ENCODE measurements around the gene MRPL43. TPM values are rescaled to one million over a fixed set of nuclear protein-coding genes. Genes with fewer than 3 reads are reported as not detected.

Gene MRPL43
- total and polyA plus RNA-seq, 2 donors: 55.0 to 95.1 TPM

DNA sequence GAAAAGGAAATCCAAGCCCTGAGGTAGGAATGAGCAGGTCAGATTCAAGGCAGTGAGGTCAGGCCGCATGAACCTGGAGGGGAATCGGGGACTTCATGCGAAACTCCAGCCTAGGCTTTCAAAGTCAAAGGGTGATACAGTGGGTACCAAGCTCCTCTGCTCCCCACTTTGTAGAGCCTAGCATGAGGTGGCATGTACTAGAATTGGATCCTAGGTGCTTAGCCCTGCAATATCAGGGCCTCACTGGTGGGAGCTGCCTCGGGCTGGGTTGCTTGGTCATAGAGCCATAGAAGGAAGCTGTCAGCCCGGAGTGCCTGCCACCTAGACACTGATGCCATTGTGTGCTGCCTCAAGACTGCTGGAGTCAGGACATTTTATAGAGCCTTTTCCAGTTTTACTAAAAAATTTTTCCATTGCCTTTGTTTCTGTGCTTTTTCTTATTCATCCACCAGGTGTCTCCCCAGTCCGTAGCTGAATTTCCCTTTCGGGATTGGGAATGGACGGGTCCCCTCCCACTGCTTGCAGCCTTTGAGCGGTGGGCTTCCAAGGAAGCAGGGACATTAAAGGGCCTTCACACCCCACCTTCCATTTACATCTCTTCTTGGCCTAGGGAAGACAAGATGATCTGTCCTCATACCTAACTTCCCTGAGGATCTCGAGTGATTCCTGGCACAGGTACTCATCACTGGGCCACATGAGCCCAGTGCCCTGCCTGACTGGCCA is 6.8 kb upstream of the MRPL43 start:
- peaks cover 0 to 1% of the 10 kb centered on the region in 2 donors for H3K9me3 ChIP-seq (ENCODE audit: control insufficient read depth in 2 of 2, insufficient read depth in 1 of 2, low read length in 1 of 2)
- 91% methylated on average over 10 of the region's 10 CpGs for WGBS
- H3K4me3 ChIP-seq (ENCODE audit: low read length in 2 of 2): no peak overlapping the region
- no peak overlapping the region for H3K27ac ChIP-seq (ENCODE audit: low read depth in 1 of 2, low read length in 1 of 2)
- no peak for DNase-seq (ENCODE audit: low read depth in 6 of 9, low spot score in 9 of 9)
- peaks cover 0 to under 1% of the 10 kb centered on the region in 2 donors for H3K27me3 ChIP-seq (ENCODE audit: control insufficient read depth in 2 of 2, insufficient read depth in 1 of 2, low read length in 1 of 2)
- peaks cover 24 to 35% of the 10 kb centered on the region in 2 donors for H3K36me3 ChIP-seq (ENCODE audit: control insufficient read depth in 2 of 2, insufficient read depth in 2 of 2, low read length in 1 of 2)
- peaks cover 17 to 23% of the 10 kb centered on the region in 2 donors for H3K4me1 ChIP-seq (ENCODE audit: control insufficient read depth in 2 of 2, insufficient read depth in 2 of 2, low read length in 2 of 2)

DNA sequence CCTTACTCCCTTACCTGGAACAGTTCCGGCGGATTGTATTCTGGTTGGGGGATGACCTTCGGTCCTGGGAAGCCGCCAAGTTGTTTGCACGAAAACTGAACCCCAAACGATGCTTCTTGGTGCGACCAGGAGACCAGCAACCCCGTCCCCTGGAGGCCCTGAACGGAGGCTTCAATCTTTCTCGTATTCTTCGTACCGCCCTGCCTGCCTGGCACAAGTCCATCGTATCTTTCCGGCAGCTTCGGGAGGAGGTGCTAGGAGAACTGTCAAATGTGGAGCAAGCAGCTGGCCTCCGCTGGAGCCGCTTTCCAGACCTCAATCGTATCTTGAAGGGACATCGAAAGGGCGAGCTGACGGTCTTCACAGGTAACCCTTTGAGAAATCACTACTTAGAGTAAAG is 1.8 kb upstream of the MRPL43 start:
- Histone ChIP-seq H3K36me3 (ENCODE audit: control insufficient read depth in 2 of 2, insufficient read depth in 2 of 2, low read length in 1 of 2) (peaks cover 27 to 37% of the 10 kb centered on the region in 2 donors), H3K4me3 (ENCODE audit: low read length in 2 of 2) (no peak overlapping the region), H3K9me3 (ENCODE audit: control insufficient read depth in 2 of 2, insufficient read depth in 1 of 2, low read length in 1 of 2) (peaks cover 0 to 6% of the 10 kb centered on the region in 2 donors), H3K27ac (ENCODE audit: low read depth in 1 of 2, low read length in 1 of 2) (no peak overlapping the region), H3K4me1 (ENCODE audit: control insufficient read depth in 2 of 2, insufficient read depth in 2 of 2, low read length in 2 of 2) (peaks cover 10 to 22% of the 10 kb centered on the region in 2 donors), H3K27me3 (ENCODE audit: control insufficient read depth in 2 of 2, insufficient read depth in 1 of 2, low read length in 1 of 2) (peaks cover 0 to 2% of the 10 kb centered on the region in 2 donors)
- WGBS: 94% methylated on average over 21 of the region's 21 CpGs
- DNase-seq (ENCODE audit: low read depth in 6 of 9, low spot score in 9 of 9): no peak

- H3K36me3 ChIP-seq (ENCODE audit: control insufficient read depth in 2 of 2, insufficient read depth in 2 of 2, low read length in 1 of 2): peaks cover 30 to 34% of the 10 kb centered on the region in 2 donors
- no peak overlapping the region for H3K27ac ChIP-seq (ENCODE audit: low read depth in 1 of 2, low read length in 1 of 2)
- DNase-seq (ENCODE audit: low read depth in 6 of 9, low spot score in 9 of 9): no peak
- 80% methylated on average over 10 of the region's 10 CpGs for WGBS
- peaks cover 0 to 6% of the 10 kb centered on the region in 2 donors for H3K9me3 ChIP-seq (ENCODE audit: control insufficient read depth in 2 of 2, insufficient read depth in 1 of 2, low read length in 1 of 2)
- H3K4me1 ChIP-seq (ENCODE audit: control insufficient read depth in 2 of 2, insufficient read depth in 2 of 2, low read length in 2 of 2): peaks cover 10 to 22% of the 10 kb centered on the region in 2 donors
- peaks cover 0 to 2% of the 10 kb centered on the region in 2 donors for H3K27me3 ChIP-seq (ENCODE audit: control insufficient read depth in 2 of 2, insufficient read depth in 1 of 2, low read length in 1 of 2)
- H3K4me3 ChIP-seq (ENCODE audit: low read length in 2 of 2): peak overlapping the region; percentile 61 to 98
Measured at GRCh38 chr10:100988166-100988565, 869 bp upstream of the MRPL43 start.

DNA sequence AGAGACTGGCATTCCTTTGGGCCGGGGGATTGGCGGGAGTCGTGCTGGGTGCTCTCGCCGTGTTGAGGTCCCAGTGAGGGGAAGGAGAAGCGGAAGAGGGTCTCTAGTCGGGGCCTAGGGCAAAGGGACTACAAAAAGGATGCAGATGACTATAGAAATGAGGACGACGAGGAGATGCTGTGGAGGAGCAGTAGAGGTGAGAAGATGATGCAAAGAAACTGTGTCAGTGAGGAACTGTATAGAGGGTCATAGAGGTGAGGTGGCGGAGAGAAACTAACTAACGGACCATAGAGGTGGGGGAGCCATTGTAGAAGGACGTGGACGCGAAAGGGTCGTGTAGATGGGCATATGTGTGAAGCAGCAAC is 370 bp upstream of the MRPL43 start:
- no peak for DNase-seq (ENCODE audit: low read depth in 6 of 9, low spot score in 9 of 9)
- Histone ChIP-seq H3K4me1 (ENCODE audit: control insufficient read depth in 2 of 2, insufficient read depth in 2 of 2, low read length in 2 of 2) (peaks cover 10 to 22% of the 10 kb centered on the region in 2 donors), H3K36me3 (ENCODE audit: control insufficient read depth in 2 of 2, insufficient read depth in 2 of 2, low read length in 1 of 2) (peaks cover 29 to 34% of the 10 kb centered on the region in 2 donors), H3K27me3 (ENCODE audit: control insufficient read depth in 2 of 2, insufficient read depth in 1 of 2, low read length in 1 of 2) (peaks cover 0 to 2% of the 10 kb centered on the region in 2 donors), H3K9me3 (ENCODE audit: control insufficient read depth in 2 of 2, insufficient read depth in 1 of 2, low read length in 1 of 2) (peaks cover 0 to 6% of the 10 kb centered on the region in 2 donors), H3K27ac (ENCODE audit: low read depth in 1 of 2, low read length in 1 of 2) (peak overlapping the region in 1 of 2 donors; percentile 88), H3K4me3 (ENCODE audit: low read length in 2 of 2) (peak overlapping the region; percentile 61 to 98)
- WGBS: 3% methylated on average over 15 of the region's 15 CpGs

GRCh38 chr10:100986623-100986951 is 710 bp downstream of the MRPL43 start:
- Histone ChIP-seq H3K36me3 (ENCODE audit: control insufficient read depth in 2 of 2, insufficient read depth in 2 of 2, low read length in 1 of 2) (peaks cover 29 to 36% of the 10 kb centered on the region in 2 donors), H3K4me3 (ENCODE audit: low read length in 2 of 2) (peak overlapping the region; percentile 61 to 98), H3K9me3 (ENCODE audit: control insufficient read depth in 2 of 2, insufficient read depth in 1 of 2, low read length in 1 of 2) (peaks cover 0 to 6% of the 10 kb centered on the region in 2 donors), H3K27me3 (ENCODE audit: control insufficient read depth in 2 of 2, insufficient read depth in 1 of 2, low read length in 1 of 2) (peaks cover 0 to 2% of the 10 kb centered on the region in 2 donors), H3K27ac (ENCODE audit: low read depth in 1 of 2, low read length in 1 of 2) (no peak overlapping the region), H3K4me1 (ENCODE audit: control insufficient read depth in 2 of 2, insufficient read depth in 2 of 2, low read length in 2 of 2) (peaks cover 10 to 22% of the 10 kb centered on the region in 2 donors)
- DNase-seq (ENCODE audit: low read depth in 6 of 9, low spot score in 9 of 9): no peak
- 34% methylated on average over 17 of the region's 17 CpGs for WGBS

DNA sequence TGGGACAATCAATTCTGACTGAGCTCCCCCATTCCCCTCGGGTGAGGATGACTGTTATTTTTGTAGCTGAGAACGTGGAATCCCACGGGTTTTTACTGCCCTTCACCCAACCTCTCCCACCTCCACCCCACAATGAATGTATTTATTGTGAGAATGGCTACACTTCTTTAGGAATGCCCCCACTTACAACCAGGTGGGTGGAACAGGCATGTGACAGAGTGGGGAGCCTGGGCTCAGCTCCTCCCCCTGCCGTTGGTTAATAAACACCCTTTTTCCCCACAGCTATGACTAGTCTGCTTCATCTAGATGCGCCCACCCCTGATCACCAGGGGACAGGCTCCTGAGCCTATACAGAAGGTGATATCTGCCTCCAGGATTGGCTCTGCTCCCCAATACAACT is 2.0 kb downstream of the MRPL43 start:
- Histone ChIP-seq H3K27me3 (ENCODE audit: control insufficient read depth in 2 of 2, insufficient read depth in 1 of 2, low read length in 1 of 2) (peaks cover 0 to 2% of the 10 kb centered on the region in 2 donors), H3K36me3 (ENCODE audit: control insufficient read depth in 2 of 2, insufficient read depth in 2 of 2, low read length in 1 of 2) (peaks cover 27 to 31% of the 10 kb centered on the region in 2 donors), H3K4me1 (ENCODE audit: control insufficient read depth in 2 of 2, insufficient read depth in 2 of 2, low read length in 2 of 2) (peaks cover 10 to 22% of the 10 kb centered on the region in 2 donors), H3K4me3 (ENCODE audit: low read length in 2 of 2) (no peak overlapping the region), H3K27ac (ENCODE audit: low read depth in 1 of 2, low read length in 1 of 2) (no peak overlapping the region), H3K9me3 (ENCODE audit: control insufficient read depth in 2 of 2, insufficient read depth in 1 of 2, low read length in 1 of 2) (peaks cover 0 to 6% of the 10 kb centered on the region in 2 donors)
- 89% methylated on average over 5 of the region's 5 CpGs for WGBS
- DNase-seq (ENCODE audit: low read depth in 6 of 9, low spot score in 9 of 9): no peak

- Histone ChIP-seq H3K36me3 (ENCODE audit: control insufficient read depth in 2 of 2, insufficient read depth in 2 of 2, low read length in 1 of 2) (peaks cover 23 to 35% of the 10 kb centered on the region in 2 donors), H3K27ac (ENCODE audit: low read depth in 1 of 2, low read length in 1 of 2) (no peak overlapping the region), H3K4me1 (ENCODE audit: control insufficient read depth in 2 of 2, insufficient read depth in 2 of 2, low read length in 2 of 2) (peaks cover 10 to 22% of the 10 kb centered on the region in 2 donors), H3K27me3 (ENCODE audit: control insufficient read depth in 2 of 2, insufficient read depth in 1 of 2, low read length in 1 of 2) (peaks cover 0 to 2% of the 10 kb centered on the region in 2 donors), H3K9me3 (ENCODE audit: control insufficient read depth in 2 of 2, insufficient read depth in 1 of 2, low read length in 1 of 2) (peaks cover 0 to 6% of the 10 kb centered on the region in 2 donors), H3K4me3 (ENCODE audit: low read length in 2 of 2) (no peak overlapping the region)
- WGBS: 97% methylated on average over 2 of the region's 2 CpGs
- DNase-seq (ENCODE audit: low read depth in 6 of 9, low spot score in 9 of 9): no peak
Measured at GRCh38 chr10:100984672-100985177, 2.6 kb downstream of the MRPL43 start.

DNA sequence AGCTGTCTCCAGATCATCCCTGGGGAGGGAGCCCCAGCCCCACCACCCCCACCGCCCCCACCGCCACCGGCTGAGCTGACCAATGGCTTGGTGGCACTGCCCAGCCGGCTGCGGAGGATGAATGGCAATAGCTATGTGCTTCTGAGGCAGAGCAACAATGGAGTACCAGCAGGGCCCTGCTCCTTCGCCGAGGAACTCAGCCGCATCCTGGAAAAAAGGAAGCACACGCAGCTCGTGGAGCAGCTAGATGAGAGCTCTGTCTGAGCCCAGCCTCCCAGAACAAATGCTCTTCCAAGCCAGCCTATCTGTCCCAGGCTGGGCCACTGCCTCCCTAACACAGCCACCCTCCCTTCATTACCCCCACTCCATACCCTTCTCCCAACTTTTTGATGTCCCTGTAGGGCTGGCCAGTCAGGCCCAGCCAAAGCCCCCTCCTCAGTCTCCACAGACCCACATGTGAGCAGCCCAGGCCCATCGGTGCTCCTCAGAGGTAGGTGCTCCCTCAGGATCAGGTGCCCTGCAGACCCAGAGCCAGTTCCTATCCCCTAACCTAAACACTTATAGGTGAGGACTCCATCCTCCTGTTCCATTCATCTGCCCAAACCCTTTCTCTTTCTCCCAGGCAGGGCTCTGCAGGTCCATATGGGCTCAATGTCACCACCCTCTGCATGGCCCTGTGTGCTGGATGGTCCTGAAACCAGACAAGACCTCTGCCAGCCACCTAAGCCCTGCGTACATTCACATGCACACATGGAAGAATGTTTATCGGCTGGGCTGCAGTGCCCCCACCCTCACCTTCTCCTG is 3.2 kb downstream of the MRPL43 start:
- DNase-seq (ENCODE audit: low read depth in 6 of 9, low spot score in 9 of 9): no peak
- H3K27me3 ChIP-seq (ENCODE audit: control insufficient read depth in 2 of 2, insufficient read depth in 1 of 2, low read length in 1 of 2): peaks cover 0 to 2% of the 10 kb centered on the region in 2 donors
- peaks cover 0 to 4% of the 10 kb centered on the region in 2 donors for H3K9me3 ChIP-seq (ENCODE audit: control insufficient read depth in 2 of 2, insufficient read depth in 1 of 2, low read length in 1 of 2)
- no peak overlapping the region for H3K4me3 ChIP-seq (ENCODE audit: low read length in 2 of 2)
- H3K36me3 ChIP-seq (ENCODE audit: control insufficient read depth in 2 of 2, insufficient read depth in 2 of 2, low read length in 1 of 2): peaks cover 24 to 29% of the 10 kb centered on the region in 2 donors
- H3K4me1 ChIP-seq (ENCODE audit: control insufficient read depth in 2 of 2, insufficient read depth in 2 of 2, low read length in 2 of 2): peaks cover 10 to 22% of the 10 kb centered on the region in 2 donors
- 95% methylated on average over 13 of the region's 13 CpGs for WGBS
- no peak overlapping the region for H3K27ac ChIP-seq (ENCODE audit: low read depth in 1 of 2, low read length in 1 of 2)

Measured in thymus (tissue), 11 donors.